GM23338 (cell line): ENCODE results near the gene PDZD7. TPM values are rescaled to one million over a fixed set of nuclear protein-coding genes. Genes with fewer than 3 reads are reported as not detected.

Experiments used
- ATAC-seq: fragments of 200-7000 bp; cut with Tn5 transposase; 3 replicates; pipeline ENCODE4 v1.9.1; 2020
- DNase-seq: peaks from one replicate; pipeline ENCODE4 v3.0.0-alpha.2; 2015; ENCODE audit warnings: low spot score
- H2AFZ ChIP-seq: fragments of 200-600 bp; sonication (generic); 2 replicates; pipeline ENCODE4 v1.8.0; 2016; ENCODE audit warnings: antibody characterized with exemption, mild to moderate bottlenecking, moderate library complexity
- H3F3A ChIP-seq: fragments of 200-600 bp; sonication (generic); replicated peaks from 2 replicates; pipeline ENCODE4 v1.8.0; 2017; ENCODE audit warnings: antibody characterized with exemption, mixed run types, low read depth
- H3K27ac ChIP-seq: fragments of 200-600 bp; sonication (generic); 2 replicates; pipeline ENCODE4 v1.6.1; 2016; ENCODE audit warnings: low read depth
- H3K27me3 ChIP-seq: fragments of 200-600 bp; sonication (generic); 2 replicates; pipeline ENCODE4 v1.8.0; 2016; ENCODE audit warnings: mild to moderate bottlenecking, mixed run types, moderate library complexity; ENCODE audit not compliant: insufficient read depth
- H3K36me3 ChIP-seq: fragments of 200-600 bp; sonication (generic); 2 replicates; pipeline ENCODE4 v1.8.0; 2016; ENCODE audit warnings: mild to moderate bottlenecking; ENCODE audit not compliant: insufficient read depth
- H3K4me1 ChIP-seq: fragments of 200-600 bp; sonication (generic); 2 replicates; pipeline ENCODE4 v1.8.0; 2016; ENCODE audit warnings: mild to moderate bottlenecking, moderate library complexity; ENCODE audit not compliant: insufficient read depth
- H3K4me2 ChIP-seq: fragments of 200-600 bp; sonication (generic); 2 replicates; pipeline ENCODE4 v1.7.1; 2017; ENCODE audit warnings: mixed run types
- H3K4me3 ChIP-seq: fragments of 200-600 bp; sonication (generic); 2 replicates; pipeline ENCODE4 v1.6.1; 2016; ENCODE audit warnings: mixed run types
- H3K79me2 ChIP-seq: fragments of 200-600 bp; sonication (generic); replicated peaks from 2 replicates; pipeline ENCODE4 v1.8.0; 2017; ENCODE audit warnings: mild to moderate bottlenecking; ENCODE audit not compliant: insufficient read depth
- H3K9me2 ChIP-seq: fragments of 200-600 bp; sonication (generic); 2 replicates; pipeline ENCODE4 v1.8.0; 2017; ENCODE audit not compliant: insufficient read depth
- H4K20me1 ChIP-seq: fragments of 200-600 bp; sonication (generic); replicated peaks from 2 replicates; pipeline ENCODE4 v1.8.0; 2017; ENCODE audit warnings: mild to moderate bottlenecking; ENCODE audit not compliant: insufficient read depth
- H3K27ac Mint-ChIP-seq: 2 replicates; pipeline ENCODE4 v1.8.0; 2020; ENCODE audit warnings: inconsistent platforms, mild to moderate bottlenecking, moderate library complexity, mixed read lengths
- H3K27me3 Mint-ChIP-seq: 3 replicates; pipeline ENCODE4 v1.8.0; 2022; ENCODE audit warnings: low read depth, mild to moderate bottlenecking, moderate library complexity, mixed read lengths, inconsistent platforms; ENCODE audit not compliant: insufficient read depth, poor library complexity
- H3K36me3 Mint-ChIP-seq: 3 replicates; pipeline ENCODE4 v1.8.0; 2021; ENCODE audit warnings: low read depth, mild to moderate bottlenecking, inconsistent platforms, moderate library complexity, mixed read lengths
- H3K4me1 Mint-ChIP-seq: 3 replicates; pipeline ENCODE4 v1.8.0; 2020; ENCODE audit warnings: mild to moderate bottlenecking, inconsistent platforms, mixed read lengths
- H3K4me3 Mint-ChIP-seq: 3 replicates; pipeline ENCODE4 v1.8.0; 2021; ENCODE audit warnings: moderate library complexity, mild to moderate bottlenecking, inconsistent platforms, mixed read lengths
- H3K9me3 Mint-ChIP-seq: 3 replicates; pipeline ENCODE4 v1.8.0; 2020; ENCODE audit warnings: moderate library complexity, mild to moderate bottlenecking, inconsistent platforms, mixed read lengths
- CREB1 ChIP-seq: fragments of 250-450 bp; sonication (Bioruptor Pico); IDR thresholded peaks from 2 replicates; pipeline ENCODE4 v1.5.0; 2020; ENCODE audit warnings: low read depth, mild to moderate bottlenecking, moderate library complexity
- CTCF ChIP-seq, 2 experiments: fragments of 200-600 bp in 1 of 2; sonication (generic) in 1 of 2; conservative IDR thresholded peaks; 2 replicates each; pipeline versions ENCODE4 v1.5.1 to v1.6.1; 2016 to 2017; ENCODE audit warnings: antibody characterized with exemption in 2 of 2, low read depth in 2 of 2, mild to moderate bottlenecking in 2 of 2, moderate library complexity in 1 of 2
- JUNB ChIP-seq: IDR thresholded peaks from one replicate; pipeline ENCODE4 v1.6.1; 2016; ENCODE audit warnings: antibody characterized with exemption; ENCODE audit not compliant: unreplicated experiment
- NANOG ChIP-seq: IDR thresholded peaks from 2 replicates; pipeline ENCODE4 v1.6.1; 2016; ENCODE audit warnings: antibody characterized with exemption, borderline replicate concordance
- REST ChIP-seq: IDR thresholded peaks from one replicate; pipeline ENCODE4 v1.6.1; 2018; ENCODE audit warnings: antibody characterized with exemption; ENCODE audit not compliant: unreplicated experiment
- STAT1 ChIP-seq: IDR thresholded peaks from one replicate; pipeline ENCODE4 v1.6.1; 2016; ENCODE audit warnings: antibody characterized with exemption; ENCODE audit not compliant: unreplicated experiment
- ZNF114 ChIP-seq: fragments of 250-450 bp; sonication (Bioruptor Pico); IDR thresholded peaks from 2 replicates; pipeline ENCODE4 v1.5.0; 2020; ENCODE audit warnings: mild to moderate bottlenecking, moderate library complexity
- ZNF331 ChIP-seq: fragments of 250-450 bp; sonication (Bioruptor Pico); IDR thresholded peaks from 2 replicates; pipeline ENCODE4 v1.5.0; 2020; ENCODE audit warnings: low read depth, mild to moderate bottlenecking, moderate library complexity
- polyA plus RNA-seq: library from polyadenylated mRNA; unstranded; fragments of >200 nt; fragmentation: Nextera tagmentation; extraction: Ambion mirVana; gene quantifications from 2 replicates; pipeline ENCODE4 v1.2.1, GENCODE V29; 2016
- total RNA-seq: library from RNA; depleted of rRNA; stranded (reverse); fragments of >200 nt; shearing (Covaris generic); gene quantifications from 2 replicates; pipeline ENCODE4 v1.2.3, GENCODE V29; 2014
- TF ChIP-seq, protein P1 (sequence below): fragments of 250-450 bp; sonication (Bioruptor Pico); IDR thresholded peaks from 2 replicates; pipeline ENCODE4 v1.5.0; 2020; ENCODE audit warnings: mild to moderate bottlenecking, moderate library complexity

PDZD7 gene
- total and polyA plus RNA-seq, 2 experiments from 2014 or later, result 1.7 to 2.3 TPM

DNA sequence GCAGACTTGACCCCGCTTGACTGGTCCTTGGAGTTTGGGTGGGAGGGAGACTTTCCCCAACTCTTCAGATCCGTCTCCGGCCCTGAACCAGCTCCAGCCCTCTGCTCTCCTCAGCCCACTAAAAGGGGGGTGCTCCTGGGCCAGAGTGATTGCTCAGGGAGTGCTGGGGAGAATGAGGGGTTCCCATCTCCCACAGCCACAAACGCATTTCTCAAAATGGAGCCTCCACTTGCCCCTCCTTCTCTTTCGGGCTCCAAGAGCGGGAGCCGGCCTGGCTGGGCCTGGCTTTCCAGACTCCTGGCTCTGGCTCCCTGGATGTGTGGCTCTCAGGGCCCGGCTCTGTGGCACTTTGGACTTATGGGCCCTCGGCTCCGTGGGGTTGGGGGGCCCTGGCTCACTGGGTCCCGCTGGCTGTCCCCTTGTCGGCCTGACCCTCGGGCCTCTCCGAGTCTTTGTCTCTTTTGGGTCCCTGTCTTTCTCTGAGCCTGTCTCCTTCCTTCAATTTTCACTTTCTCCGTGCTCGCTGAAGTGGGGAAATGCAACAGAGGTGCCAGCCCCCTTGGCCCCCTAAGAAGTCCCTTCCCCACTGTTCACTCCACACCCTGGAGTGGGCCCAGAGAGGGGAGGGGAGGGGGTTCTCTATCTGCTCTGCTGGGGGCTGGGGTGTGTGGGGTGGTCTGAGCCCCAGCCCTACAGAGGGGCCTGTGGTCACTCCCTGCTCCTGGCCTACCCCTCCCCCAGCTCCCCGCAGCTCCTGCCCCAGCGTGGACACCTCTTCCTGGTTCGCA, 30.6 kb downstream of the PDZD7 start:
- Histone ChIP-seq H4K20me1 (0 out of 2 replicates have a peak, but pooled peaks cover 7% of the 10 kb centered on the region), H3K27me3 (no peaks in the 10 kb centered on the region), H3K27ac (peak overlapping the region; percentile 59; the same call in 1 of the 2 replicates), H3K4me1 (peaks cover 30% of the 10 kb centered on the region), H2AFZ (peak overlapping the region; percentile 56), H3K9me2 (no peaks in the 10 kb centered on the region), H3K36me3 (no peaks in the 10 kb centered on the region; the same call in 1 of the 2 replicates), H3K4me2 (peak overlapping the region; percentile 92), H3K79me2 (peaks cover 22% of the 10 kb centered on the region), H3F3A (peaks cover 25% of the 10 kb centered on the region), H3K4me3 (peak overlapping the region; percentile 90)
- ATAC-seq (no peak), DNase-seq (peak; percentile 62)
- TF ChIP-seq CTCF (conservative IDR thresholded peaks at IDR 0.05; ENCODE audit: low read depth in 2 of 2) (no peak), CREB1 (no peak)
- peaks cover 25% of the 10 kb centered on the region for H3K27me3 Mint-ChIP-seq
- peaks cover 27% of the 10 kb centered on the region for H3K4me1 Mint-ChIP-seq
- no peaks in the 10 kb centered on the region; the same call in 2 of the 3 replicates for H3K9me3 Mint-ChIP-seq
- H3K4me3 Mint-ChIP-seq, result peak overlapping the region; percentile 96
- peaks cover 28% of the 10 kb centered on the region for H3K36me3 Mint-ChIP-seq
- H3K27ac Mint-ChIP-seq, result peak overlapping the region; percentile 92

DNA sequence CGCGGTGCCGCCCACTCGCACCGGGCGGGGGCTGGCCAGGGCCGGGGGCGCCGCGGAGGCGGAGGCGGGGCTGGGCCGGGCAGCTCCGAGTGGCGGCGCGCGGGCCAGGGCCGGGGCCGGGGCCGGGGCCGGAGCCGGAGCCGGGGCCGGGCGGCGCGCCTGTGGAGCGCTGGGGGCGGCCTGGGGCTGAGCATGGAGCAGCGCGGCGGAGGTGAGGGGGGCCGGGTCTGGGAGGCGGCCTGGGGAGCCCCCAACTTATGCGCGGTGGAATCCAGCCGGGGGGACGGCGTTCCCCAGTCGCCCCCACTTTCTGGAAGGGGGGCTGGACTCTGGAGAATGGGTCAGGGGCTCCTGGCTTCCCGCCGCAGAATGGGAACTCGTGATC, 31.2 kb downstream of the PDZD7 start, which contains the start of gene LZTS2:
TSS of gene LZTS2 (plus strand) at position 67 of the 385 bp plus-strand sequence. CDS start 2,731 bp downstream, outside the sequence.
- Histone ChIP-seq H3K4me1 (peaks cover 33% of the 10 kb centered on the region), H3F3A (peaks cover 25% of the 10 kb centered on the region), H3K27ac (peak within 1 kb of the TSS; percentile 95), H4K20me1 (0 out of 2 replicates have a peak, but pooled peaks cover 2% of the 10 kb centered on the region), H2AFZ (peak within 1 kb of the TSS; percentile 56), H3K4me3 (peak within 1 kb of the TSS; percentile 90), H3K4me2 (peak within 1 kb of the TSS; percentile 97), H3K36me3 (peaks cover 1% of the 10 kb centered on the region; the same call in 1 of the 2 replicates), H3K27me3 (no peaks in the 10 kb centered on the region), H3K9me2 (no peaks in the 10 kb centered on the region), H3K79me2 (peaks cover 22% of the 10 kb centered on the region)
- Mint-ChIP-seq H3K9me3 (no peaks in the 10 kb centered on the region; the same call in 2 of the 3 replicates), H3K36me3 (peaks cover 25% of the 10 kb centered on the region), H3K27ac (peak within 1 kb of the TSS; percentile 92), H3K4me3 (peak within 1 kb of the TSS; percentile 96), H3K4me1 (peaks cover 33% of the 10 kb centered on the region), H3K27me3 (peaks cover 25% of the 10 kb centered on the region)
- DNase-seq, result peak; percentile 43
- ATAC-seq, result peak; percentile 0; the same call in 2 of the 3 replicates
- no peak for TF ChIP-seq STAT1
- TF ChIP-seq JUNB, result no peak
- TF ChIP-seq ZNF114 (CRISPR knock-in tag), result no peak
- TF ChIP-seq, protein P1, sequence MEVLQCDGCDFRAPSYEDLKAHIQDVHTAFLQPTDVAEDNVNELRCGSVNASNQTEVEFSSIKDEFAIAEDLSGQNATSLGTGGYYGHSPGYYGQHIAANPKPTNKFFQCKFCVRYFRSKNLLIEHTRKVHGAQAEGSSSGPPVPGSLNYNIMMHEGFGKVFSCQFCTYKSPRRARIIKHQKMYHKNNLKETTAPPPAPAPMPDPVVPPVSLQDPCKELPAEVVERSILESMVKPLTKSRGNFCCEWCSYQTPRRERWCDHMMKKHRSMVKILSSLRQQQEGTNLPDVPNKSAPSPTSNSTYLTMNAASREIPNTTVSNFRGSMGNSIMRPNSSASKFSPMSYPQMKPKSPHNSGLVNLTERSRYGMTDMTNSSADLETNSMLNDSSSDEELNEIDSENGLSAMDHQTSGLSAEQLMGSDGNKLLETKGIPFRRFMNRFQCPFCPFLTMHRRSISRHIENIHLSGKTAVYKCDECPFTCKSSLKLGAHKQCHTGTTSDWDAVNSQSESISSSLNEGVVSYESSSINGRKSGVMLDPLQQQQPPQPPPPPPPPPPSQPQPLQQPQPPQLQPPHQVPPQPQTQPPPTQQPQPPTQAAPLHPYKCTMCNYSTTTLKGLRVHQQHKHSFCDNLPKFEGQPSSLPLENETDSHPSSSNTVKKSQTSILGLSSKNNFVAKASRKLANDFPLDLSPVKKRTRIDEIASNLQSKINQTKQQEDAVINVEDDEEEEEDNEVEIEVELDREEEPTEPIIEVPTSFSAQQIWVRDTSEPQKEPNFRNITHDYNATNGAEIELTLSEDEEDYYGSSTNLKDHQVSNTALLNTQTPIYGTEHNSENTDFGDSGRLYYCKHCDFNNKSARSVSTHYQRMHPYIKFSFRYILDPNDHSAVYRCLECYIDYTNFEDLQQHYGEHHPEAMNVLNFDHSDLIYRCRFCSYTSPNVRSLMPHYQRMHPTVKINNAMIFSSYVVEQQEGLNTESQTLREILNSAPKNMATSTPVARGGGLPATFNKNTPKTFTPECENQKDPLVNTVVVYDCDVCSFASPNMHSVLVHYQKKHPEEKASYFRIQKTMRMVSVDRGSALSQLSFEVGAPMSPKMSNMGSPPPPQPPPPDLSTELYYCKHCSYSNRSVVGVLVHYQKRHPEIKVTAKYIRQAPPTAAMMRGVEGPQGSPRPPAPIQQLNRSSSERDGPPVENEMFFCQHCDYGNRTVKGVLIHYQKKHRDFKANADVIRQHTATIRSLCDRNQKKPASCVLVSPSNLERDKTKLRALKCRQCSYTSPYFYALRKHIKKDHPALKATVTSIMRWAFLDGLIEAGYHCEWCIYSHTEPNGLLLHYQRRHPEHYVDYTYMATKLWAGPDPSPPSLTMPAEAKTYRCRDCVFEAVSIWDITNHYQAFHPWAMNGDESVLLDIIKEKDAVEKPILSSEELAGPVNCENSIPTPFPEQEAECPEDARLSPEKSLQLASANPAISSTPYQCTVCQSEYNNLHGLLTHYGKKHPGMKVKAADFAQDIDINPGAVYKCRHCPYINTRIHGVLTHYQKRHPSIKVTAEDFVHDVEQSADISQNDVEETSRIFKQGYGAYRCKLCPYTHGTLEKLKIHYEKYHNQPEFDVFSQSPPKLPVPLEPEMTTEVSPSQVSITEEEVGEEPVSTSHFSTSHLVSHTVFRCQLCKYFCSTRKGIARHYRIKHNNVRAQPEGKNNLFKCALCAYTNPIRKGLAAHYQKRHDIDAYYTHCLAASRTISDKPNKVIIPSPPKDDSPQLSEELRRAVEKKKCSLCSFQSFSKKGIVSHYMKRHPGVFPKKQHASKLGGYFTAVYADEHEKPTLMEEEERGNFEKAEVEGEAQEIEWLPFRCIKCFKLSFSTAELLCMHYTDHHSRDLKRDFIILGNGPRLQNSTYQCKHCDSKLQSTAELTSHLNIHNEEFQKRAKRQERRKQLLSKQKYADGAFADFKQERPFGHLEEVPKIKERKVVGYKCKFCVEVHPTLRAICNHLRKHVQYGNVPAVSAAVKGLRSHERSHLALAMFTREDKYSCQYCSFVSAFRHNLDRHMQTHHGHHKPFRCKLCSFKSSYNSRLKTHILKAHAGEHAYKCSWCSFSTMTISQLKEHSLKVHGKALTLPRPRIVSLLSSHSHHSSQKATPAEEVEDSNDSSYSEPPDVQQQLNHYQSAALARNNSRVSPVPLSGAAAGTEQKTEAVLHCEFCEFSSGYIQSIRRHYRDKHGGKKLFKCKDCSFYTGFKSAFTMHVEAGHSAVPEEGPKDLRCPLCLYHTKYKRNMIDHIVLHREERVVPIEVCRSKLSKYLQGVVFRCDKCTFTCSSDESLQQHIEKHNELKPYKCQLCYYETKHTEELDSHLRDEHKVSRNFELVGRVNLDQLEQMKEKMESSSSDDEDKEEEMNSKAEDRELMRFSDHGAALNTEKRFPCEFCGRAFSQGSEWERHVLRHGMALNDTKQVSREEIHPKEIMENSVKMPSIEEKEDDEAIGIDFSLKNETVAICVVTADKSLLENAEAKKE, result no peak
- no peak for TF ChIP-seq NANOG
- TF ChIP-seq CREB1, result no peak
- no peak for TF ChIP-seq REST
- no peak for TF ChIP-seq ZNF331 (CRISPR knock-in tag)
